Natural killer cell (primary cell): Measurements from ENCODE around the gene VPS45. TPM values are rescaled to one million over a fixed set of nuclear protein-coding genes. Genes with fewer than 3 reads are reported as not detected.

ENCODE experiments used
- ATAC-seq, 3 donors: fragments of 150-1000 bp in 2 of 3; fragments of 200-7000 bp in 1 of 3; cut with Tn5 transposase; 1 replicate in 1 of 3; 2 replicates in 2 of 3; pipeline ENCODE4 v1.10.0; 2021; ENCODE audit warnings: mild to moderate bottlenecking in 2 of 3, moderate library complexity in 2 of 3
- DNase-seq, 2 donors: peaks; one replicate each; pipeline versions ENCODE4 v3.0.0 to v3.0.0-alpha.2; 2013 to 2021; ENCODE audit warnings: mixed read lengths in 1 of 2
- H3K27ac ChIP-seq: one replicate; pipeline ENCODE4 v1.5.1; 2013; ENCODE audit warnings: mild to moderate bottlenecking, low read length
- H3K27me3 ChIP-seq: one replicate; pipeline ENCODE4 v1.6.1; 2013; ENCODE audit warnings: low read length; ENCODE audit not compliant: control insufficient read depth, insufficient read depth
- H3K36me3 ChIP-seq: one replicate; pipeline ENCODE4 v1.6.1; 2013; ENCODE audit warnings: low read length; ENCODE audit not compliant: control insufficient read depth, insufficient read depth
- H3K4me1 ChIP-seq: one replicate; pipeline ENCODE4 v1.6.1; 2013; ENCODE audit warnings: low read length; ENCODE audit not compliant: control insufficient read depth, insufficient read depth
- H3K4me3 ChIP-seq: one replicate; pipeline ENCODE4 v1.5.1; 2013; ENCODE audit warnings: low read length
- H3K9me3 ChIP-seq: one replicate; pipeline ENCODE4 v1.6.1; 2013; ENCODE audit warnings: low read length; ENCODE audit not compliant: control insufficient read depth, insufficient read depth
- H3K27ac Mint-ChIP-seq, 2 donors: one replicate each; pipeline ENCODE4 v1.8.0; 2022; ENCODE audit warnings: mild to moderate bottlenecking in 2 of 2, mixed read lengths in 2 of 2, moderate library complexity in 1 of 2
- H3K27me3 Mint-ChIP-seq, 2 donors: one replicate each; pipeline ENCODE4 v1.8.0; 2022; ENCODE audit warnings: low read depth in 2 of 2, mixed read lengths in 2 of 2
- H3K36me3 Mint-ChIP-seq: one replicate; pipeline ENCODE4 v1.8.0; 2022; ENCODE audit warnings: mixed read lengths
- H3K4me1 Mint-ChIP-seq, 2 donors: one replicate each; pipeline ENCODE4 v1.8.0; 2022; ENCODE audit warnings: mixed read lengths in 2 of 2
- H3K4me3 Mint-ChIP-seq: one replicate; pipeline ENCODE4 v1.8.0; 2022; ENCODE audit warnings: mild to moderate bottlenecking, moderate library complexity, mixed read lengths
- H3K9me3 Mint-ChIP-seq, 2 donors: one replicate each; pipeline ENCODE4 v1.8.0; 2022; ENCODE audit warnings: mixed read lengths in 2 of 2
- WGBS: methylation state at CpG from one replicate; pipeline ENCODE4 v1.1.7; 2013; ENCODE audit warnings: missing lambda C conversion rate; ENCODE audit not compliant: insufficient coverage; 5-methylcytosine and 5-hydroxymethylcytosine counted together
- intact Hi-C: fragments of 100-400 bp; cut with micrococcal nuclease; formaldehyde crosslinking; loops from one replicate; pipeline ENCODE4 v1.14.2; 2022
- total RNA-seq, 4 donors: library from RNA; stranded (reverse); fragments of 120-200 nt in 1 of 4; gene quantifications; one replicate each; pipeline versions ENCODE4 v1.2.3 to v1.2.4, GENCODE V29; 2013 to 2022
- TF ChIP-seq, protein P1 (sequence below): fragments of 200-600 bp; IDR thresholded peaks from one replicate; pipeline ENCODE4 v1.8.0; 2022; ENCODE audit warnings: antibody characterized with exemption

Gene VPS45, protein sequence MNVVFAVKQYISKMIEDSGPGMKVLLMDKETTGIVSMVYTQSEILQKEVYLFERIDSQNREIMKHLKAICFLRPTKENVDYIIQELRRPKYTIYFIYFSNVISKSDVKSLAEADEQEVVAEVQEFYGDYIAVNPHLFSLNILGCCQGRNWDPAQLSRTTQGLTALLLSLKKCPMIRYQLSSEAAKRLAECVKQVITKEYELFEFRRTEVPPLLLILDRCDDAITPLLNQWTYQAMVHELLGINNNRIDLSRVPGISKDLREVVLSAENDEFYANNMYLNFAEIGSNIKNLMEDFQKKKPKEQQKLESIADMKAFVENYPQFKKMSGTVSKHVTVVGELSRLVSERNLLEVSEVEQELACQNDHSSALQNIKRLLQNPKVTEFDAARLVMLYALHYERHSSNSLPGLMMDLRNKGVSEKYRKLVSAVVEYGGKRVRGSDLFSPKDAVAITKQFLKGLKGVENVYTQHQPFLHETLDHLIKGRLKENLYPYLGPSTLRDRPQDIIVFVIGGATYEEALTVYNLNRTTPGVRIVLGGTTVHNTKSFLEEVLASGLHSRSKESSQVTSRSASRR
- 10 to 100 TPM; 28.8 to 41.1 (median 33.0) TPM for total RNA-seq
- total RNA-seq (2013), result 64.5 TPM

DNA sequence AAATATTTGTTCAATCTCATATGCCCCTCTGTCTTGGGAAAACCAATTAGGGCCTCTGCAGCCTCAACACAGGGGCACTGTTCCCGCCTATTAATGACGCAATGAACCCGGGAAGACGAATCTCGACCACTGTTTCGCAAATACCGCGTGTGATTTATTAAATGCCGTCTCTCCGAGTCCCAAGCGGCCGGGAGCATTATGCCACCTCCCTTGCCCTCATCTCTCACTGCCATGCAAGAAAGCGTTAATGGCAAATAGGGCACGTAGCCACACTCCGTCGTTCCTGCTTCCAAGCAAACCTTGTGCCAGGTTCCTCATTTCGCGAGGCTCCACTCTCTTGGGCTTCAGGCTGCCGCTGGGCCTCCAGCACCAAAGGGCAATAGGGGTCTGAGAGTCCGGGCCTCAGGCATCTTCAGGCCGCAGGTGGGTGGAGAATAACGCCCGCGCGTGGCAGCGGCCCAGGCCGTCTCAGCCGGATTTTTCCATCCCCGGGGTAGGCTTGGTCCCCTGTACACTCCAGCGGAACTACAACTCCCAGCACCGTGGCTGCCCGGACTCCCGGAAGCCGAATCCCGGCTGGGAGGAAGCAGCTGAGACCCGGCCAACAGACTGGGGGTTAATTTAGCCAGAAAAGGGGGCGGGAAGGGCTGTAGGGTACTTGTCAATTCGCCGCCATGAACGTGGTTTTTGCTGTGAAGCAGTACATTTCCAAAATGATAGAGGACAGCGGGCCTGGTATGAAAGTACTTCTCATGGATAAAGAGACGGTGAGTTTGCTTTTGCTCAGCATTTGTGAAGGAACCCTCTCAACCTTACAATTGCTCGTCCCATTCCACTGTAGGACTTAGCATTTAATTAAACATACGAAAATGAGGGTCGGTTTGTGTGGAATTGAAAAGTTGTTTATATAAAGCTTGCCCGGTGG is at the start of gene VPS45:
VPS45 (plus strand) TSS at position 593 of the 925 bp plus-strand sequence; CDS start at position 675, 82 bp downstream.
- peak; percentile 89 to 93 (median 90) for ATAC-seq
- Mint-ChIP-seq H3K27me3 (no peaks in the 10 kb centered on the region), H3K4me3 (peak within 1 kb of the TSS; percentile 97), H3K27ac (peak within 1 kb of the TSS; percentile 91 to 94), H3K4me1 (peaks cover 28 to 37% of the 10 kb centered on the region in 2 donors), H3K36me3 (no peaks in the 10 kb centered on the region), H3K9me3 (no peaks in the 10 kb centered on the region)
- peak; percentile 68 to 86 for DNase-seq
- intact Hi-C loops, result loop anchor here (1.0 to 5.0 kb wide), 4 partner anchors 55 to 119 kb away; partner anchors contain the start of gene OTUD7B
- H3K4me1 ChIP-seq, result peaks cover 11% of the 10 kb centered on the region
- WGBS, result under 1% methylated on average over 42 of the region's 46 CpGs
- TF ChIP-seq, protein P1, sequence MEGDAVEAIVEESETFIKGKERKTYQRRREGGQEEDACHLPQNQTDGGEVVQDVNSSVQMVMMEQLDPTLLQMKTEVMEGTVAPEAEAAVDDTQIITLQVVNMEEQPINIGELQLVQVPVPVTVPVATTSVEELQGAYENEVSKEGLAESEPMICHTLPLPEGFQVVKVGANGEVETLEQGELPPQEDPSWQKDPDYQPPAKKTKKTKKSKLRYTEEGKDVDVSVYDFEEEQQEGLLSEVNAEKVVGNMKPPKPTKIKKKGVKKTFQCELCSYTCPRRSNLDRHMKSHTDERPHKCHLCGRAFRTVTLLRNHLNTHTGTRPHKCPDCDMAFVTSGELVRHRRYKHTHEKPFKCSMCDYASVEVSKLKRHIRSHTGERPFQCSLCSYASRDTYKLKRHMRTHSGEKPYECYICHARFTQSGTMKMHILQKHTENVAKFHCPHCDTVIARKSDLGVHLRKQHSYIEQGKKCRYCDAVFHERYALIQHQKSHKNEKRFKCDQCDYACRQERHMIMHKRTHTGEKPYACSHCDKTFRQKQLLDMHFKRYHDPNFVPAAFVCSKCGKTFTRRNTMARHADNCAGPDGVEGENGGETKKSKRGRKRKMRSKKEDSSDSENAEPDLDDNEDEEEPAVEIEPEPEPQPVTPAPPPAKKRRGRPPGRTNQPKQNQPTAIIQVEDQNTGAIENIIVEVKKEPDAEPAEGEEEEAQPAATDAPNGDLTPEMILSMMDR, result peak; percentile 26
- H3K36me3 ChIP-seq, result peaks cover 7% of the 10 kb centered on the region
- peak within 1 kb of the TSS; percentile 74 for H3K27ac ChIP-seq
- peak within 1 kb of the TSS; percentile 89 for H3K4me3 ChIP-seq
- no peaks in the 10 kb centered on the region for H3K9me3 ChIP-seq
- H3K27me3 ChIP-seq, result no peaks in the 10 kb centered on the region

DNA sequence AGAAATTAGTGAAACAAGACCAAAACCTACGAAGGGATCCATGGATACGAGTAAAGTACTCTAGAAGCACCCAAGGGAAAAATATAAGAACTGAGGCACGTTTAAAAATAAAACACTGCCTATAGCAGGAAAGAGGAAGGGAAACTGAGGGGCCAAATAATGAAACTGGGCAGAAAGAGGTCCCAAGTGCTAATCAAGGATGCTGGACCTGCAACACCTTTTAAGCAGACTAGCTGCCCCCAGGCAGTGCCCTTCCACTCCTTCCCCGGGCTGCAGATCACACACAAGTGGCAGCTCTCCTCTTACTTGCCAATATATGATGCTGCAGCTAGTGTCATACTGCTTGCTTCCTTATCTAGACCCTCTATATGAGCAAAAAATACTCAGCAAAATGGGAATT is 49.4 kb upstream of the VPS45 start:
- H3K36me3 ChIP-seq, result no peaks in the 10 kb centered on the region
- H3K27me3 ChIP-seq, result no peaks in the 10 kb centered on the region
- intact Hi-C loops, result no loop called here
- H3K4me3 ChIP-seq, result no peak overlapping the region
- Mint-ChIP-seq H3K36me3 (no peaks in the 10 kb centered on the region), H3K9me3 (no peaks in the 10 kb centered on the region), H3K4me3 (no peak overlapping the region), H3K27ac (no peak overlapping the region), H3K4me1 (no peaks in the 10 kb centered on the region), H3K27me3 (peaks cover 6 to 7% of the 10 kb centered on the region in 2 donors)
- DNase-seq (no peak), ATAC-seq (no peak)
- H3K4me1 ChIP-seq, result no peaks in the 10 kb centered on the region
- WGBS, result 79% methylated on average over 4 of the region's 4 CpGs
- TF ChIP-seq, protein P1, result no peak
- H3K9me3 ChIP-seq, result no peaks in the 10 kb centered on the region
- no peak overlapping the region for H3K27ac ChIP-seq

DNA sequence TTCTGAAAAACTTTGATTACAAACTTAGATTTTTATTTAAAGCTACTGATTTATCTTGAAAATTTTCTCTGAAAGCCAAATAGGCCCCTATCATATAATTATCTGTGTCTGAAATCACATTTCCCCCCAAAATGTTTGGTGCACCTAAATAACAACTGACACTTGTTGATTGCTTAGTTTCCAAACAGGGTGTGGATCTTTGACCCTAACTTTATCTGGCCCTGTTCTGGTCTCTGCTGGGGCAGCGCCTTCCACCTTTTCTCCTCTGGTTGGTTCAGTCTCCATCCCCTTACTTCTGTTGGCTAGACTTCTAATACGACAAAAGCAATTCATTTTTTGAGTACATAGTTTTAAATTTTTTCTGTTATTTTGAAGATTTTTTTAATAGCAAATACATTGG is 46.9 kb upstream of the VPS45 start:
- Histone ChIP-seq H3K27me3 (peaks cover 2% of the 10 kb centered on the region), H3K4me1 (no peaks in the 10 kb centered on the region), H3K4me3 (no peak overlapping the region), H3K27ac (no peak overlapping the region), H3K9me3 (no peaks in the 10 kb centered on the region), H3K36me3 (no peaks in the 10 kb centered on the region)
- no peaks in the 10 kb centered on the region for H3K9me3 Mint-ChIP-seq
- H3K27ac Mint-ChIP-seq, result no peak overlapping the region
- H3K4me3 Mint-ChIP-seq, result no peak overlapping the region
- peaks cover 12 to 13% of the 10 kb centered on the region in 2 donors for H3K27me3 Mint-ChIP-seq
- 93% methylated on average over 1 of the region's 2 CpGs for WGBS
- intact Hi-C loops, result no loop called here
- no peak for ATAC-seq
- TF ChIP-seq, protein P1, result no peak
- no peaks in the 10 kb centered on the region for H3K36me3 Mint-ChIP-seq
- DNase-seq, result no peak
- no peaks in the 10 kb centered on the region for H3K4me1 Mint-ChIP-seq
